Measurements from ENCODE around the gene UPK1A. TPM values are rescaled to one million over a fixed set of nuclear protein-coding genes. Genes with fewer than 3 reads are reported as not detected.

UPK1A gene
- total and polyA plus RNA-seq, 2 of the 8 experiments (the other 6 are each of a cell fraction or from before 2014, with no cell fraction given): 0.56 to 9.9 TPM

- no peak for TF ChIP-seq EZH2 (IDR thresholded peaks at IDR 0.05; ENCODE audit: low read depth, low read length, severe bottlenecking)
- TF ChIP-seq TEAD4 (IDR thresholded peaks at IDR 0.05; ENCODE audit: low read depth, low read length): no peak
- TF ChIP-seq TCF12 (IDR thresholded peaks at IDR 0.05; ENCODE audit: low read depth, low read length): no peak
- TF ChIP-seq EGR1 (IDR thresholded peaks at IDR 0.05; ENCODE audit: borderline replicate concordance, low read depth, low read length): no peak
- TF ChIP-seq BRCA1 (IDR thresholded peaks at IDR 0.05; ENCODE audit: low read depth, low read length): no peak
- TF ChIP-seq E2F6 (IDR thresholded peaks at IDR 0.05): no peak
- TF ChIP-seq JUND (IDR thresholded peaks at IDR 0.05; ENCODE audit: low read length): no peak
Observed at GRCh38 chr19:35713904-35714495, 47.7 kb downstream of the UPK1A start (continued).

All from H1 (cell line).